ENCODE measurements around the gene COL20A1. TPM values are rescaled to one million over a fixed set of nuclear protein-coding genes. Genes with fewer than 3 reads are reported as not detected.

The COL20A1 gene
- total RNA-seq, 1 experiment from 2014 or later: 0.33 TPM

GRCh38 chr20:63261060-63261794 lies 31.8 kb upstream of the COL20A1 start:
- no peak for DNase-seq (ENCODE audit: low spot score)

- no peak for DNase-seq (ENCODE audit: low spot score)
Measured at GRCh38 chr20:63261795-63262528, 31.0 kb upstream of the COL20A1 start.

- DNase-seq (ENCODE audit: low spot score): no peak
Measured at GRCh38 chr20:63262836-63263235, 30.1 kb upstream of the COL20A1 start.

- no peak for DNase-seq (ENCODE audit: low spot score)
Measured at GRCh38 chr20:63264000-63264399, 29.0 kb upstream of the COL20A1 start.

DNA sequence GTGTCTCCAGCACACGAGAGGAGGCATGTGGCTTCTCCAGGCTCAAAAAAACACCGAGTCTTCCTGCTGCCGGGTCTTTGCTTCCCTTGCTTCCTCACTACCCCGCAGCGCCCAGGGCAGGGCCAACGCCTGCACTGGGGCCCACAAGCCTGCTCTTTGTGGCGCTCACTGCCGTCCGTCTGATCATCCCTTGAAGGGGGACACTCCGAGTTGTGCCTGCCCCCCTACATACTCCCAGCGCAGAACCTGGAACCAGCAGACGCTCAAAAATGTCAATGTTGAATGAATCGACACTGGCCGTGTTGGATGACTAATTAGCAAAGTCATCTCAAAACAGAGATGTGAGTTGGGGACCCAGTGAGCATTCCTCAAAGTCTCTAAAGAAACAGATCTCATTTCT lies 28.5 kb upstream of the COL20A1 start:
- DNase-seq (ENCODE audit: low spot score): no peak

DNA sequence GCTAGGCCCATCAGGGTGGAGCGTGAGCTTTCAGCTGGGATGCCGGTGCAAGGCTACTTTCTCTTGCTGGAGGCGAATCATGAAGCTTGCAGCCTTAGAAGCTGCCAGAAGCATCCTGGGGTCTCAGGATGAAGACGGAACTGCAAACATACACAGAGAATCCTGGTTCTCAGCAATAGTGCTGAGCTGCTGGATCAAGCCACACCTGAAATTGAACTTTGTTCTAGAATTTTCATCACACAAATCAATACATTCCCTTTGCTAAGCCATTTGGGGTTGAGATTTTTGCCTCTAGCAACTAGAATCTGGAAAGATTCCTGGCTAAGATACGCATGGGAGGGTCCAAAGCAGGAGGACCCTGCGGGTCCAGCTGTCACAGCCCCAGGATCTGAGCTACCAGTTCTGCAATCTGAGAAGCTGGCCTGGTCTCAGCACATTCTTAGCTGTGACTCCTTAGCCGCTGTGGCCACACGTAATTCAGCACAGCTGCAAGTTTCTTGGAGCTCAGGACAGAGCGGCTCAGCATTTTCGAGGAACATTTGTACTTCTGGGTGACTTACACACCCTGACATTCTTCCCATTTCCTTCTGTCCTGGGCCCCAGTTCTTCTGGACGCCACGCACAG lies 27.0 kb upstream of the COL20A1 start:
- no peak for DNase-seq (ENCODE audit: low spot score)

DNA sequence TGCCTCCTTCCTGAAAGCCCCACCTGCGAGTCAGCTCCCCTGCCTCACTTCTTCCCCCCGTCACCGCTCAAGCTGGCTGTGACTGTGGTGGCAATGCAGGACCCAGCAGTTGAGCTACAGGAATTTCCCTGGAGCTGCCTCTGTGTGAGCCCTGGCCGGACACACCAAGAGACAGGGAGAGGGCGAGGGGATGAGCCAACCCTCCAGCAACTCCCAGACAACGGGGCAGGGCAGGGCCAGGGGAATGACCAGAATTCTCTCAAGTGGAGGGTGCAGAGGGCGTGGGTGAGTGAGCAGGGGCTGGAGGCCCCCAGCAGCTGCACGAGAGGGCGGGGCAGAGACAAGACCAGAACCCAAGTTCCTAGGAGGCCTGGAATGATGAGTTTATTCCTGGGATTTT lies 25.3 kb upstream of the COL20A1 start:
- no peak for DNase-seq (ENCODE audit: low spot score)

- no peak for DNase-seq (ENCODE audit: low spot score)
Measured at GRCh38 chr20:63268256-63268655, 24.7 kb upstream of the COL20A1 start.

GRCh38 chr20:63268671-63269439 lies 24.1 kb upstream of the COL20A1 start:
- peak; percentile 78 for DNase-seq (ENCODE audit: low spot score)

- DNase-seq (ENCODE audit: low spot score): no peak
Measured at GRCh38 chr20:63269724-63270123, 23.3 kb upstream of the COL20A1 start.

GRCh38 chr20:63270606-63271325 lies 22.2 kb upstream of the COL20A1 start:
- DNase-seq (ENCODE audit: low spot score): no peak

GRCh38 chr20:63272105-63273058 lies 20.6 kb upstream of the COL20A1 start, which contains the start of gene ARFGAP1:
Gene ARFGAP1 (plus strand): TSS chr20:63272813. CDS start chr20:63275581, 2,768 bp downstream.
- peak; percentile 92 for DNase-seq (ENCODE audit: low spot score)

DNA sequence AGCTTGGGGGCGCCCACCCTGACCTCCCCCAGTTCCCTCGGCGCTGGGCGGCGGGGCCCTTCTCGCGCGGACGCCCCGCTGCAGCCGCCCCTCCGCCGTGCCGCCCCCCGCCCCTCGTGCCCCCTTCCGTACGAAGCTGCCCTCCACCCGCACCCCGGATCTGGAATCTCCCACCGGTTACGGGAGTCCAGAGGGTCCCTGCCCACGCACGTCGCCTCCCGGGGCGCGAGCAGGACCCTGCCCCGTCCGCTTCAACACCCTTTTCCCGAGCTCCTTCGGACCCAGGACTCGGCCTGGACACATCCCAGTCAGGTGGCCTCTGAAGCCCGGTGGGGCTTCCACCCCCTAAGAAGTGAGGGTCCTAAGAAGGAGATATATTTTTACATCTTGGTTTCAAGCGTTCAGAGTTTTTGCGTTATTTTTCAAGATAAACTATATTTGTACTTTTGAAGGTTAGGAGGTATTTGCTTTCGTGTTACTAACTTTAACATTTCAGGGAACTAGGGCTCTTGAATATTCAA lies 19.9 kb upstream of the COL20A1 start:
- no peak for DNase-seq (ENCODE audit: low spot score)

GRCh38 chr20:63273635-63274380 lies 19.2 kb upstream of the COL20A1 start:
- peak; percentile 48 for DNase-seq (ENCODE audit: low spot score)

GRCh38 chr20:63274381-63275228 lies 18.4 kb upstream of the COL20A1 start:
- DNase-seq (ENCODE audit: low spot score): no peak

- no peak for DNase-seq (ENCODE audit: low spot score)
Measured at GRCh38 chr20:63275825-63276224, 17.2 kb upstream of the COL20A1 start.

DNA sequence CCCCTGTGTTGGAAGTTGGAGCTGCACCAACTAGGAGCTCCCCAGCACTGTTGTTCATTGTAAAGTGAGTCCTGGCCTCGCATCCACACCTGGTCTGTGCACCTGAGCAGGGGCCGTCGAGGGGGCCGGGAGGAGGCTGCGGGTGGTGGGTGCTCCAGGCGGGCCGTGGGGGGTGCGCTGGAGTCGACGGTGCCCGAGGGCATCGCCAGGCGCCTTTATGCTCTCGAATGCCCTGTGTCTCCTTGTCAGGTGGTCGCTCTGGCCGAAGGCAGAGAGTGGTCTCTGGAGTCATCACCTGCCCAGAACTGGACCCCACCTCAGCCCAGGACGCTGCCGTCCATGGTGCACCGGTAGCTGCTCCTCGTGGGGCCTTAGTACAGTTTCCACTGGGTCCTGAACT lies 16.0 kb upstream of the COL20A1 start:
- DNase-seq (ENCODE audit: low spot score): no peak

Measured in HT-29 (cell line).